HCT116 (cell line): ENCODE results near the gene AHNAK. TPM values are rescaled to one million over a fixed set of nuclear protein-coding genes. Genes with fewer than 3 reads are reported as not detected.

Experiments
- ATAC-seq: fragments of 200-7000 bp; cut with Tn5 transposase; 2 replicates; pipeline ENCODE4 v1.9.1; 2020; ENCODE audit warnings: mild to moderate bottlenecking, moderate library complexity
- BruUV-seq: library from RNA; stranded (reverse); fragments of 400-500 nt; replicated peaks from 2 replicates; lab custom pipeline; 2021; lab: Mats Ljungman, UMichigan
- CTCF ChIA-PET: fragments of 300-600 bp; sonication (Branson Sonifier 250); formaldehyde crosslinking; loops from one replicate; lab custom pipeline; 2021; ENCODE audit warnings: antibody characterized with exemption; lab: Charles Lee
- POLR2A ChIA-PET: fragments of 300-600, 350-600 bp; sonication (Branson Sonifier 250); formaldehyde crosslinking; loops from one replicate; lab custom pipeline; 2021; ENCODE audit warnings: antibody characterized with exemption; lab: Charles Lee
- RAD21 ChIA-PET, 2 experiments: fragments of 300-600 bp; sonication (Branson Sonifier 250); formaldehyde crosslinking; loops; one replicate each; lab custom pipeline; 2023; ENCODE audit warnings: low total read pairs in 2 of 2; ENCODE audit not compliant: uncharacterized antibody in 2 of 2, unreplicated experiment in 2 of 2, low non-redundant PET in 1 of 2; lab: Charles Lee
- DNase-seq: peaks from one replicate; pipeline ENCODE4 v3.0.0-alpha.2; 2010; ENCODE audit warnings: low read depth, low spot score
- H2AFZ ChIP-seq: fragments of 200-600 bp; shearing (Covaris generic), sonication (generic); 2 replicates; pipeline ENCODE4 v1.6.1; 2017; ENCODE audit warnings: low read depth, mixed run types, mixed read lengths, antibody characterized with exemption, low read length; ENCODE audit not compliant: poor library complexity, severe bottlenecking
- H3K27ac ChIP-seq: 2 replicates; pipeline ENCODE4 v1.5.1; 2012; ENCODE audit warnings: low read depth, low read length
- H3K27me3 ChIP-seq: fragments of 200-600 bp; sonication (generic); 2 replicates; pipeline ENCODE4 v1.6.1; 2016; ENCODE audit warnings: mixed run types, low read length, mixed read lengths; ENCODE audit not compliant: insufficient read depth
- H3K36me3 ChIP-seq, 2 experiments: fragments of 200-500 bp in 1 of 2; fragments of 200-600 bp in 1 of 2; sonication (Bioruptor generic) in 1 of 2; sonication (generic) in 1 of 2; 2 replicates each; pipeline versions ENCODE4 v1.5.1 to v1.6.1; 2014 to 2016; ENCODE audit warnings: low read length in 2 of 2, inconsistent platforms in 1 of 2, mixed read lengths in 1 of 2, mixed run types in 1 of 2; ENCODE audit not compliant: insufficient read depth in 2 of 2, control insufficient read depth in 1 of 2
- H3K4me1 ChIP-seq, 2 experiments: fragments of 200-600 bp in 1 of 2; sonication (generic) in 1 of 2; 2 replicates each; pipeline versions ENCODE4 v1.5.1 to v1.6.1; 2012 to 2017; ENCODE audit warnings: low read length in 2 of 2, inconsistent platforms in 1 of 2, mild to moderate bottlenecking in 1 of 2, mixed read lengths in 1 of 2, mixed run types in 1 of 2, moderate library complexity in 1 of 2; ENCODE audit not compliant: insufficient read depth in 2 of 2, control insufficient read depth in 1 of 2
- H3K4me2 ChIP-seq: fragments of 200-600 bp; sonication (generic); 2 replicates; pipeline ENCODE4 v1.6.1; 2017; ENCODE audit warnings: mixed run types, low read length, mixed read lengths
- H3K4me3 ChIP-seq, 2 experiments: fragments of 200-600 bp in 1 of 2; sonication (generic) in 1 of 2; replicated peaks in 1 of 2; 2 replicates each; pipeline ENCODE4 v1.5.1; 2011 to 2016; ENCODE audit warnings: low read length in 2 of 2, control low read depth in 1 of 2, low read depth in 1 of 2, mild to moderate bottlenecking in 1 of 2, mixed read lengths in 1 of 2, mixed run types in 1 of 2
- H3K79me2 ChIP-seq: fragments of 200-600 bp; sonication (generic); 2 replicates; pipeline ENCODE4 v1.6.1; 2017; ENCODE audit warnings: mild to moderate bottlenecking, mixed run types, low read length, moderate library complexity, mixed read lengths; ENCODE audit not compliant: insufficient read depth
- H3K9ac ChIP-seq: fragments of 200-600 bp; sonication (generic); 2 replicates; pipeline ENCODE4 v1.6.1; 2016; ENCODE audit warnings: low read length, mixed read lengths
- H3K9me2 ChIP-seq: fragments of 200-600 bp; sonication (generic), shearing (Covaris generic); 2 replicates; pipeline ENCODE4 v1.6.1; 2017; ENCODE audit warnings: mixed run types, mild to moderate bottlenecking, moderate library complexity; ENCODE audit not compliant: insufficient read depth
- H3K9me3 ChIP-seq, 2 experiments: fragments of 200-500 bp in 1 of 2; fragments of 200-600 bp in 1 of 2; sonication (Bioruptor generic) in 1 of 2; sonication (generic) in 1 of 2; 2 replicates each; pipeline ENCODE4 v1.6.1; 2014 to 2017; ENCODE audit warnings: low read length in 2 of 2, mixed read lengths in 2 of 2, inconsistent platforms in 1 of 2, low read depth in 1 of 2, mild to moderate bottlenecking in 1 of 2, mixed run types in 1 of 2, moderate library complexity in 1 of 2; ENCODE audit not compliant: control insufficient read depth in 1 of 2, insufficient read depth in 1 of 2
- H4K20me1 ChIP-seq: fragments of 200-600 bp; sonication (generic), shearing (Covaris generic); 2 replicates; pipeline ENCODE4 v1.6.1; 2017; ENCODE audit warnings: mixed run types, mild to moderate bottlenecking, moderate library complexity; ENCODE audit not compliant: insufficient read depth
- CBX3 ChIP-seq: IDR thresholded peaks from 2 replicates; pipeline ENCODE4 v1.6.1; 2012; ENCODE audit warnings: low read depth
- RAD21 ChIP-seq: IDR thresholded peaks from 2 replicates; pipeline ENCODE4 v1.6.1; 2012; ENCODE audit warnings: low read depth, mild to moderate bottlenecking
- SP1 ChIP-seq: IDR thresholded peaks from 2 replicates; pipeline ENCODE4 v1.6.1; 2012; ENCODE audit warnings: low read depth
- YY1 ChIP-seq: IDR thresholded peaks from 2 replicates; pipeline ENCODE4 v1.6.1; 2011; ENCODE audit warnings: low read length, low read depth, moderate library complexity, mild to moderate bottlenecking; ENCODE audit not compliant: insufficient replicate concordance; ENCODE audit errors: extremely low read depth
- intact Hi-C: fragments of 100-400 bp; cut with micrococcal nuclease; formaldehyde crosslinking; loops from 2 replicates; pipeline ENCODE4 v1.10.0; 2022
- total RNA-seq: library from RNA; stranded (reverse); gene quantifications from one replicate; pipeline ENCODE4 v1.2.1, GENCODE V29; 2021; ENCODE audit not compliant: unreplicated experiment
- TF ChIP-seq, protein P1 (sequence below): IDR thresholded peaks from 2 replicates; pipeline ENCODE4 v1.6.1; 2012
- TF ChIP-seq, protein P2 (sequence below): IDR thresholded peaks from 2 replicates; pipeline ENCODE4 v1.6.1; 2012; ENCODE audit warnings: low read depth

Gene AHNAK
- total RNA-seq, 1 experiment from 2014 or later, result 239 TPM

GRCh38 chr11:62390237-62390636, 156.4 kb downstream of the AHNAK start:
- Histone ChIP-seq H3K27me3 (no peaks in the 10 kb centered on the region), H3K9me2 (no peaks in the 10 kb centered on the region), H3K36me3 (no peaks in the 10 kb centered on the region), H3K9me3 (no peaks in the 10 kb centered on the region), H3K4me2 (no peak overlapping the region), H3K27ac (no peak overlapping the region), H4K20me1 (no peaks in the 10 kb centered on the region), H3K79me2 (no peaks in the 10 kb centered on the region), H3K9ac (no peak overlapping the region), H3K4me1 (peaks cover 6 to 8% of the 10 kb centered on the region in 2 experiments; a peak in 3 of 4 replicates), H3K4me3 (no peak overlapping the region), H2AFZ (no peak overlapping the region)
- TF ChIP-seq CBX3, result no peak
- TF ChIP-seq, protein P1, sequence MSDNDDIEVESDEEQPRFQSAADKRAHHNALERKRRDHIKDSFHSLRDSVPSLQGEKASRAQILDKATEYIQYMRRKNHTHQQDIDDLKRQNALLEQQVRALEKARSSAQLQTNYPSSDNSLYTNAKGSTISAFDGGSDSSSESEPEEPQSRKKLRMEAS, result no peak
- no peak for TF ChIP-seq SP1
- no peak for TF ChIP-seq RAD21
- TF ChIP-seq, protein P2, sequence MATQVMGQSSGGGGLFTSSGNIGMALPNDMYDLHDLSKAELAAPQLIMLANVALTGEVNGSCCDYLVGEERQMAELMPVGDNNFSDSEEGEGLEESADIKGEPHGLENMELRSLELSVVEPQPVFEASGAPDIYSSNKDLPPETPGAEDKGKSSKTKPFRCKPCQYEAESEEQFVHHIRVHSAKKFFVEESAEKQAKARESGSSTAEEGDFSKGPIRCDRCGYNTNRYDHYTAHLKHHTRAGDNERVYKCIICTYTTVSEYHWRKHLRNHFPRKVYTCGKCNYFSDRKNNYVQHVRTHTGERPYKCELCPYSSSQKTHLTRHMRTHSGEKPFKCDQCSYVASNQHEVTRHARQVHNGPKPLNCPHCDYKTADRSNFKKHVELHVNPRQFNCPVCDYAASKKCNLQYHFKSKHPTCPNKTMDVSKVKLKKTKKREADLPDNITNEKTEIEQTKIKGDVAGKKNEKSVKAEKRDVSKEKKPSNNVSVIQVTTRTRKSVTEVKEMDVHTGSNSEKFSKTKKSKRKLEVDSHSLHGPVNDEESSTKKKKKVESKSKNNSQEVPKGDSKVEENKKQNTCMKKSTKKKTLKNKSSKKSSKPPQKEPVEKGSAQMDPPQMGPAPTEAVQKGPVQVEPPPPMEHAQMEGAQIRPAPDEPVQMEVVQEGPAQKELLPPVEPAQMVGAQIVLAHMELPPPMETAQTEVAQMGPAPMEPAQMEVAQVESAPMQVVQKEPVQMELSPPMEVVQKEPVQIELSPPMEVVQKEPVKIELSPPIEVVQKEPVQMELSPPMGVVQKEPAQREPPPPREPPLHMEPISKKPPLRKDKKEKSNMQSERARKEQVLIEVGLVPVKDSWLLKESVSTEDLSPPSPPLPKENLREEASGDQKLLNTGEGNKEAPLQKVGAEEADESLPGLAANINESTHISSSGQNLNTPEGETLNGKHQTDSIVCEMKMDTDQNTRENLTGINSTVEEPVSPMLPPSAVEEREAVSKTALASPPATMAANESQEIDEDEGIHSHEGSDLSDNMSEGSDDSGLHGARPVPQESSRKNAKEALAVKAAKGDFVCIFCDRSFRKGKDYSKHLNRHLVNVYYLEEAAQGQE, result no peak
- TF ChIP-seq YY1, result no peak
- ChIA-PET CTCF (interaction anchor here (1.0 kb wide), 1 partner anchor 9 kb away, joined by 3 read pairs; no protein-coding TSS in a partner anchor), POLR2A (no interaction called here), RAD21 (no interaction called here)
- ATAC-seq, result no peak
- intact Hi-C loops, result no loop called here
- BruUV-seq, result no TSS peak
- no peak for DNase-seq
